ENCODE measurements around the gene ZMYM2. TPM values are rescaled to one million over a fixed set of nuclear protein-coding genes. Genes with fewer than 3 reads are reported as not detected.

ZMYM2 gene
- total RNA-seq, 1 donor from 2014 or later = 92.1 TPM

DNA sequence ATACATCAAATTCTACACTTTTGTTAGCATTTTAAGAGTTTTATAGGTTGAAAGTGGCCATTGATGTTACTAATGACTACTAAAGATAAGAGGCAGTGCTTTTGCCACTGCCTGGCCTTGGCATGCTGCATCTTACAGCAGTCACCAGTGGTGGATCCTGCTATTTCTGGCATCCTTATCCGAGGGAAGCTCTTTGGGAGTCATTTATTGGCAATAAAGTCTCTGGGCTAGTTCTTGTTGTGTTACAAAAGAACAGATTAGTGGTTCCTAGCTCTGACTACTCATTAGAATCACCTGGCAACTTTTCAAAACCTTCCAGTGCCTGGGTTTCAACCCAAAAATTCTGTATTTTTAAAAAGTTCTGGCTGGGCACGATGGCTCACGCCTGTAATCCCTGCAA lies 94.5 kb downstream of the ZMYM2 start:
- no peaks in the 10 kb centered on the region for H3K27me3 Mint-ChIP-seq (ENCODE audit: unreplicated experiment)
- H3K4me3 Mint-ChIP-seq (ENCODE audit: unreplicated experiment) = no peak overlapping the region
- no peak for DNase-seq (ENCODE audit: extremely low spot score, unreplicated experiment)
- no peaks in the 10 kb centered on the region for H3K9me3 Mint-ChIP-seq (ENCODE audit: unreplicated experiment)
- no peaks in the 10 kb centered on the region for H3K4me1 Mint-ChIP-seq (ENCODE audit: unreplicated experiment)
- peaks cover 50% of the 10 kb centered on the region for H3K36me3 Mint-ChIP-seq (ENCODE audit: unreplicated experiment)
- H3K27ac Mint-ChIP-seq (ENCODE audit: unreplicated experiment) = no peak overlapping the region
- no peak for TF ChIP-seq CTCF (IDR thresholded peaks at IDR 0.05)

- TF ChIP-seq CTCF (IDR thresholded peaks at IDR 0.05) = no peak
- DNase-seq (ENCODE audit: extremely low spot score, unreplicated experiment) = no peak
- Mint-ChIP-seq H3K36me3 (ENCODE audit: unreplicated experiment) (peaks cover 57% of the 10 kb centered on the region), H3K4me3 (ENCODE audit: unreplicated experiment) (no peak overlapping the region), H3K4me1 (ENCODE audit: unreplicated experiment) (no peaks in the 10 kb centered on the region), H3K27ac (ENCODE audit: unreplicated experiment) (no peak overlapping the region), H3K9me3 (ENCODE audit: unreplicated experiment) (no peaks in the 10 kb centered on the region), H3K27me3 (ENCODE audit: unreplicated experiment) (no peaks in the 10 kb centered on the region)
These were observed 95.4 kb downstream of the ZMYM2 start for GRCh38 chr13:20053891-20054290.

- H3K9me3 Mint-ChIP-seq (ENCODE audit: unreplicated experiment) = no peaks in the 10 kb centered on the region
- H3K4me1 Mint-ChIP-seq (ENCODE audit: unreplicated experiment) = no peaks in the 10 kb centered on the region
- H3K4me3 Mint-ChIP-seq (ENCODE audit: unreplicated experiment) = no peak overlapping the region
- no peak for DNase-seq (ENCODE audit: extremely low spot score, unreplicated experiment)
- peaks cover 59% of the 10 kb centered on the region for H3K36me3 Mint-ChIP-seq (ENCODE audit: unreplicated experiment)
- no peak overlapping the region for H3K27ac Mint-ChIP-seq (ENCODE audit: unreplicated experiment)
- H3K27me3 Mint-ChIP-seq (ENCODE audit: unreplicated experiment) = no peaks in the 10 kb centered on the region
- TF ChIP-seq CTCF (IDR thresholded peaks at IDR 0.05) = no peak
These were observed 96.1 kb downstream of the ZMYM2 start for GRCh38 chr13:20054586-20054985.

DNA sequence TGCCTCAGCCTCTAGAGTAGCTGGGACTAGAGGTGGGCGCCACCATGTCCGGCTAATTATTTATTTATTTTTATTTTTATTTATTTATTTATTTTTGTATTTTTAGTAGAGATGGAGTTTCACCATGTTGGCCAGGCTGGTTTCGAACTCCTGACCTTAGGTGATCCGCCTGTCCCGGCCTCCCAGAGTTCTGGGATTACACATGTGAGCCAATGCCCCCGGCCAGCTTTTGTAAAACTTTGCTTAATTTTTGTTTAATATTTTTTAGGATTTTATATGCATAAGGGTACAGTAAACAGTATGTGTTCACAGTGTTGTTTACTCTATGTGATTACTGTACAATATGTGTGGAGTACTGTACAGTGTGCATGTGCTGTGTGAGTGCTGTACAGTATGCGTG lies 98.7 kb downstream of the ZMYM2 start:
- no peak overlapping the region for H3K27ac Mint-ChIP-seq (ENCODE audit: unreplicated experiment)
- no peak for DNase-seq (ENCODE audit: extremely low spot score, unreplicated experiment)
- no peaks in the 10 kb centered on the region for H3K9me3 Mint-ChIP-seq (ENCODE audit: unreplicated experiment)
- no peak overlapping the region for H3K4me3 Mint-ChIP-seq (ENCODE audit: unreplicated experiment)
- H3K4me1 Mint-ChIP-seq (ENCODE audit: unreplicated experiment) = peaks cover 2% of the 10 kb centered on the region
- TF ChIP-seq CTCF (IDR thresholded peaks at IDR 0.05) = no peak
- H3K27me3 Mint-ChIP-seq (ENCODE audit: unreplicated experiment) = no peaks in the 10 kb centered on the region
- H3K36me3 Mint-ChIP-seq (ENCODE audit: unreplicated experiment) = peaks cover 51% of the 10 kb centered on the region

DNA sequence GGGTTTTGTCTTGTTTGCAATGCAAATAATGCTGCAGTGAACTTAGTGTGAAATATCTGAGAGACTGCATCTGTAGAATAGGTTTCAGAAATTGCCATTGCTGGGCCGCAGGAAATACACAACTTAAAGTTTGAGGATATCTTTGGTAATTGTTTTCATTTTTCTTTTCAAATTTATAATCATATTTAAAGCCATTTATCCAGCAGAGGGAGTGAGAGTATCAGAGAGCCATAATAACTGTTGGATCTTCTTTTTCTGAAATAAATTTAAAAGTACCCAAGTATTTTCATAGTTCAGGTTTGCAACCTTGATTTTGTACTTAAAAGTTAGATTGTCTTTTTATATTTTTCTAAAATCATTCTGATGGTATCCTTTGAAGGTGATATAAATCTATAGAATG lies 99.4 kb downstream of the ZMYM2 start:
- Mint-ChIP-seq H3K36me3 (ENCODE audit: unreplicated experiment) (peaks cover 47% of the 10 kb centered on the region), H3K27me3 (ENCODE audit: unreplicated experiment) (no peaks in the 10 kb centered on the region), H3K27ac (ENCODE audit: unreplicated experiment) (no peak overlapping the region), H3K9me3 (ENCODE audit: unreplicated experiment) (no peaks in the 10 kb centered on the region), H3K4me1 (ENCODE audit: unreplicated experiment) (peaks cover 2% of the 10 kb centered on the region), H3K4me3 (ENCODE audit: unreplicated experiment) (no peak overlapping the region)
- peak; percentile 36 for TF ChIP-seq CTCF (IDR thresholded peaks at IDR 0.05)
- DNase-seq (ENCODE audit: extremely low spot score, unreplicated experiment) = no peak

All from osteocyte (in vitro differentiated cells).